Forelimb muscle (tissue), 1 donor: ENCODE measurements around the gene QRICH1. TPM values are rescaled to one million over a fixed set of nuclear protein-coding genes. Genes with fewer than 3 reads are reported as not detected.
A peak's percentile ranks its signal among the peaks of the same experiment; 100 is the strongest.

ENCODE experiments used
- DNase-seq: peaks from one replicate; pipeline ENCODE4 v3.0.0-alpha.2; 2013; ENCODE audit warnings: low read depth
- polyA plus RNA-seq: library from polyadenylated mRNA; unstranded; fragments of 120-200 nt; gene quantifications from one replicate; pipeline ENCODE4 v1.2.1, GENCODE V29; 2013; ENCODE audit not compliant: insufficient read length

Gene QRICH1
- polyA plus RNA-seq, 1 donor = 49.8 TPM

DNA sequence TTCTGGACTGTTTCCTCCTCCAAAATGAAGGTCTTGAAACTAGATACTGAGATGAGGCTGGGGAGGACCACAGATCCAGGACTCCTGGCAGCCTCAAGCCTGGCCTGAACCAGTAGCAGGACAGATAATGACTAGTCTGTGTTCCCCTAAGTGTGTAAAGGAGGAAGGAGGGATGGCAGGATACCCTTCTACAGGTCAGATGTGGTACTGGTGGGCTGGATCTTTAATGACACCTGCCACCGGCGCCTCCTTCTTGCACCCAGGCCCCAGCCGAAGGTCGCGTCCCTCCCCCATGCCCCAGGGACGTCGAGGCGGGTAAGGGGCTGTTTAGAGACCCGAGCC, 26.2 kb upstream of the QRICH1 start:
- DNase-seq = no peak

DNA sequence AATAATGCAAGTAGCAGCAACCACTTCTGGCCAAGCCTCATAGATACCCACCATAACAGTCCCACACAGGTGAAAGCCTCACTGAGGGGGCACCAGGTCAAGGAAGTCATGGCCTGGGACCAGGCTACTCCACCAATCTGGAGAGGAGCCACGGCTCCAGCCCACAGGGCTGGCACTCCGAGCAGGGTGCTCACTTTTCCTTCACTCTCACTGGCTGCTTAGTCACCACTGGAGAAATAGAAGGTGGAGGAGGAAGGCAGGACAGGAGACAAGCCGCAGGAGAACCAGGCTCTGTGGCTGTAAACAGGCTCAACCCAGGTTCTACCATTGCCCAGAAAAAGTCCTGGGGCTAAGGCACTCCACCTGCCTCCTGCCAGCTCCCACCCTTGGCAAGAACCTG, 25.6 kb upstream of the QRICH1 start:
- no peak for DNase-seq

DNA sequence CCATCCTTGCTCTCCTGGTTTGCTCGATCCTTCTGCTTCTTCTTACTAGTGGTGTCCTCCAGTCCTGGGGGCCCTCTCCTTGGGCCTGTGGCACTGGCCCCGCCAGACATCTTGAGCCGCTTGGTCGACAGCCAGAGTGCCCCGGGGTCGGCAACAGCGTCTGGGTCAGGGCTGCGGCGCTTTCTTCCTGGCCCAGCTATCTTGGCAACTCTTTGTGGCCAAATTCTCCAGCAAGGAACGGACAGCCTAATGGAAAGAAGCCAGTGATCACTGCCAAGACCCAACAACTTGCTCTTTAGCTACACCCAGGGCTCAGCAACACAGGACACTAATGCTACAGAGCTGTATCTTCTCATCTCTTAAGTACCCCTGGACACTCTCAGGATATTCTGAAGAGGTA, 25.2 kb upstream of the QRICH1 start:
- DNase-seq = no peak

DNA sequence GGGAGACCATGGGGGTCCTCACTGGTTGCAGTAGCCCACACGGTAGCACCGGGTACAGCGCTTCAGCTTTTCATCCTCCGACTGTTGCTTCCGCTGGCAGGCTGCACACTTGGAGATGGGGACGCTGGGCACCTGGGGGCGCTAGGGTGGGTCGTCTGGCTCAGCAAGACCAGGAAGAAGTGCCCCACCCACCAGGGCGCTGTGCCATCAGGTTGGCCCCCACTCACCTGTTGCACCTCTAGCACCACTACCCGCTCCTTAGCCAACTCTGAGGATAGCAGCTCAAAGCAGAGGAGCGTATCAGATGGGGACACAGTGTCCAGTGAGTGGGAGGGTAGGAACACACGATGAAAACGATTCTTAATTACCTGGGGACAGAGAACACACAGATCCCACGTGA, 18.4 kb upstream of the QRICH1 start:
- no peak for DNase-seq

DNA sequence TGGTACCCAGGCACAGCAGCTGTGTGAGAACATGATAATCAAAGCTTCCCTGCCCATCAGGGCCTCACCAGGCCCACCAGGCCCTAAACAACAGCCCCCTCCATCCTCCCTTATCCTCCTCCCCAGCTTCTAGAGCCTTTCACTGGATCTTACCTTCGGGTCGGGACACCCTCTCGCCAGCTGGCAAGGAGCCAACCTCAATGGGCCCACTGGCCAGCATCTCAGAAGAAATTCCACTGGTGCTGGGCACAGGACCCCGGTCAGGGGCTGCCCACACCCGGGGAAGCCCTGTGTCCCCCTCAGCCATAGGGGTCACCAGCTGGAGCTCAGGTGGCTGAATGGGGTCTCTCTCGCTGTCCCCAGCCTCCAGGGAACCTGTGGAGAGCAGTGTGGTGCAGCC, 17.5 kb upstream of the QRICH1 start:
- no peak for DNase-seq

DNA sequence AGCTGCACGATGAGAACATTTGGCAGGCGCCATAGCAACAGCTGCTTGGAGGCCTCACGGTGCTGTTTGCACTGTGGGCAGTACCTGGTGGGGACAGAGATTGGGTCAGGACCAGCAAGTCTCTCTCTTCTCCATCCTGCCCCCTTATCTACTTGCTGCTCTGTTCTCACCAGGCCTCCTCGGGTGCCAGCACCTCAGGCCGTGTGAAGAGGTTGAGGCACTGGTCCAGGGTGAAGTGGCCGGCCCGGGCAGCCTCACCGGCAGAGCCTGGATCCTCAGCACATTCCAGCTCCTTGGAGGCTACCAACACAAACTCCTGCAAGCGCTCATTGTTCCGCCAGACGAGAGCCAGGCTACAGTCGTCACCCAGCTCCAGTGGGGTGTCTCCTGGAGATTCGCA, 16.9 kb upstream of the QRICH1 start:
- DNase-seq = no peak

DNA sequence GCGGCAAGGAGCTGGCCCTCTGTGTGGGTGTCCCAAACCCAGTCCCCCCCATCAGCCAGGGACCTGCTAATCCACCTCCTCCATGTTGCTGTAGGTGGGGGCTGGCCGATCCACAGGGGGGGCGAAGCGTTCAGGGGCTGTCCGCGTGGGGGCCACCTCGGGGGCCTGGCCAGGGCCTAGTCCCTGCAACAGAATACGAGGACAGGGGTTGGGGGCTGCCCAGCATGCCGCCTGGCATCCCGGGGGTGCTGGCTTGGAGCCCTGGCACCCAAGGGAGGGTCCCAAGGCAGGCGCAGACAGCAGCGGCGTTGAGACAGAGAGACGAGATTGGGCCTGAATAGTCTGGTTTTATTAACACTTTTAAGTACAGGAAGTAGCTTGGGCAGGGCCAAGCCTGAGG, 14.5 kb upstream of the QRICH1 start:
- DNase-seq = no peak

DNA sequence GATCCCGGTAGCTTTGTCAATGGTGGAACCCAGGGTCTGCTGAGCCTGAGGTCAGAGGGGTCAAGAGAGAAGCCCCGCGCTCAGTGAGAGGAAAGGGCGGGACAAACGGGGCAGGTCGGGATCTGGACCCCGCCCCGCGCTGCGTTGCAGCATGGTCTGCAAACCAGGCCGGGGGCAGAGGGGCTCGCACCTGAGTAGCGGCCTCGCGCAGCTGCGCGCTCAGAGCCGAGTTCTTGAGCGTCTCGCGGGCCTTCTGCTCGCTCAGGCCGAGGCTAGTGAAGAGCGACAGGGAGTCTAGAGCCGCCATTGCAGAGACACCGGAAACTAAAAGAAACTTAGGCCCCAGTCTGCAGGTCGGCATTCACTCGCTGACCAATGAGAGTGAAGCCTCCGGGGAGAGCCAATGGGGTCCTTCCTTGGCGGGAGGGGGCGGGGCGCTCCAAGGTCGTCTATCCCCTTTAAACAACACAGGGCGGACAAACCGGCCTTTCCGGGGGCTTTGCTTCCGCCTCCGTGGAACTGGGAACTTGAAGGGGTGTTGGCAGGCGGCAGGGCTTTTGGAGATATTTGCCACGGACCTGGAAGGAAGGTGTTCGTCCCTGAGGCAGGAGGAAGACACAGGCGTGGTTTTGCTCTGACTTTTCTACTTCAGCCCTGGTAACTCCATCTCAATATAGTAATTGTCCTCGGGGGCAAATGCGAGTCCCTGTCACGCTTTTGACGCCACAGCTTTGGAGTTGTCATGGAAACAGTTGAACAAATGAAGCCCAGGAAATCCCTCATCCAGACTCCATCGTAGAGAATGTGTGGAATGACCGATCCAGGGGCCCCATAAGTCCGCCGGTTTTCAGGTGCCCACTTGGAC, 10.8 kb upstream of the QRICH1 start, which contains the start of gene QARS1:
Gene QARS1 (minus strand): TSS at position 331 of the 865 bp plus-strand sequence. CDS start 24 bp downstream, at position 307.
- peak; percentile 78 for DNase-seq

DNA sequence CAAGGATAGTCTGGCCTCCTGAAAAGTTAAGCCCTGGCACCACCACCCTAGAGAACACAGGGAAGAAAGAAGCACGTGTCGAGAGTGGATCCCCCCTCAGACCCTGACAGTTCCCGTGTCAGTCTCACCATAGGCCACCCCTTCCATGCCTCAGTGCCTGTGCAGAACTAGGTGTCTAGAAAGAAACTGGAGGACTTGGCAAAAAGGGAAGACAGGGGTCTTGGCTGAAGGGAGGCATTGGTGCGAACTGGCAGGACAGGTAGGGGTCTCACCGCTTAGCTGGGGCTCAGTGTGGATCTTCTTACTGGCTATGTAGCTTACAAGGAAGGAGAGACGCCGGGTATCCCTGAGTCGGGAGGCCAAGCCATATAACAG, 10.2 kb upstream of the QRICH1 start:
- no peak for DNase-seq

DNA sequence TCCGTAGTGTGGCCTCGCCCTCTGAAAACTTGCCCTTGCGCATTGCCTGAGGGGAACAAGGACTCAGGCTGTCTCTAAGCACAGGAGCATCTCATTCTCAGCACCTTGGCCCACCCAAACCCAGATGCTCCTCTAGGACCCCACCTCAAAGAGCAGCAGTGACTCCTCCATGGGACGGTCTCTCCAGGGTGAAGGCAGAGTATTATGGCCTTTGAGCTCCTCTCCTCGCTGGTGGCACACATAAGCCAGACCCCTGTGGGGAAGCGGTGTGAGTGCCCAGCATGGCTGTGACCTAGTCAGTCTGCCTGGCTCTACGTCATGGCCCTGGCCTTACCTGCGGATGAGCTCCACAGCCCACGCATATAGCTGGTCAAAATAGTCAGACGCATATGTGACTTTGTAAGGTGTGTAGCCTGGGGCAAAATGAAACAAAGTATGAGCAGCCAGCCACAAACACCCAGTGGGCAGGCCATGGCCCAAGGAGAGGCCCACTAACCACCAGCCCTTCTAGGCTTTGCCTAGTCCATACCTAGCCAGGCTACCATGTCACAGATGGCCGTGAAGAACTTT, 6.3 kb upstream of the QRICH1 start:
- DNase-seq = no peak

DNA sequence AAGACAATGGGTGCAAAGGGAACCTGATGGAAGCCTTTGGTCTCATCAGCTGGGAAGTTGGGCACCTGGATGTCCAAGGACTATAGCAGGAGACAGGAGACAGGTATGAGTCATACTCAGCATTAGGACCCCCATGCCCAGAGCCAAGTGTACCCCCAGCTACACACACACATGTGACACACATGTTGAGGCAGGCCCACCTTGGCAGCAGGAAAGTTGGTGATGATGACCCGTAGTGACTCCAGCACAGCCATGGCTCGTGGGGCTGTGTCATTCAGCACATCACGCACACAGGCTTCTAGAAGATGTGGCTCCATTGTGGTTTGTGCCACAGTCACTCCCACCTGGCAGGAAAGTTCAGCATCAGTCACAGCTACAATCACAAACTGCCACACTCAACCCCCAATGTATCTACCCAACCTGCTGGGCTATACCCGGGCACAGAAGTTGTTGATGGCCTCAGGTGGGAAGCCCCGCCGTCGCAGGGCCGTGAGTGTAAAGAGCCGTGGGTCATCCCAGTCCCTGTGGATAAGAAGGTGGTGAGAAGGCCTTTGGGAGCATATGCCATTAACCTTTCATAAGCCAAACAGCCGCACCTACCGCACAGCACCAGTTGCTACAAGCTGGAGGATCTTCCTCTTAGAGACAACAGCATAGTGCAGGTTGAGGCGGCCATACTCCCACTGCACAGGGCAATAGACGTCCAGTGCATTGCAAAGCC, 5.2 kb upstream of the QRICH1 start:
- no peak for DNase-seq

DNA sequence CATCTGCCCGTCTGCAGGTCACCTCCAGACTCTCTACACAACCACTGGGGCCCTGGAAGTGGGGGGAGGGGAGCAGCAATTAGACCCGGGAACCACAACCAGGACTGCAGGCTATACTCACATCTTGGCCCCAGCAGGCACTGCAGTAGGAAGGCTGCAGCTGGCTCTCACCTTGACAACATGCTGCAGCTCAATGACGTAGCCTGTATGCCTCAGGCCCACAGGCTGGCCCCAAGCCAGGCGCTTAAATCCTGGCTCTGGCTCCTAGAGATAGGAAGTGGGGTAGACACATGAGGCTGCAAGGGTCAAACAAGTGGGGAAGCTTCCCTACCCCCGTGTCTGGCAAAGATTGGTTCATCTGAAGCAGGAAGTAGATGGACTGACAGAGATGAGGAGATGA, 4.6 kb upstream of the QRICH1 start:
- DNase-seq = no peak

DNA sequence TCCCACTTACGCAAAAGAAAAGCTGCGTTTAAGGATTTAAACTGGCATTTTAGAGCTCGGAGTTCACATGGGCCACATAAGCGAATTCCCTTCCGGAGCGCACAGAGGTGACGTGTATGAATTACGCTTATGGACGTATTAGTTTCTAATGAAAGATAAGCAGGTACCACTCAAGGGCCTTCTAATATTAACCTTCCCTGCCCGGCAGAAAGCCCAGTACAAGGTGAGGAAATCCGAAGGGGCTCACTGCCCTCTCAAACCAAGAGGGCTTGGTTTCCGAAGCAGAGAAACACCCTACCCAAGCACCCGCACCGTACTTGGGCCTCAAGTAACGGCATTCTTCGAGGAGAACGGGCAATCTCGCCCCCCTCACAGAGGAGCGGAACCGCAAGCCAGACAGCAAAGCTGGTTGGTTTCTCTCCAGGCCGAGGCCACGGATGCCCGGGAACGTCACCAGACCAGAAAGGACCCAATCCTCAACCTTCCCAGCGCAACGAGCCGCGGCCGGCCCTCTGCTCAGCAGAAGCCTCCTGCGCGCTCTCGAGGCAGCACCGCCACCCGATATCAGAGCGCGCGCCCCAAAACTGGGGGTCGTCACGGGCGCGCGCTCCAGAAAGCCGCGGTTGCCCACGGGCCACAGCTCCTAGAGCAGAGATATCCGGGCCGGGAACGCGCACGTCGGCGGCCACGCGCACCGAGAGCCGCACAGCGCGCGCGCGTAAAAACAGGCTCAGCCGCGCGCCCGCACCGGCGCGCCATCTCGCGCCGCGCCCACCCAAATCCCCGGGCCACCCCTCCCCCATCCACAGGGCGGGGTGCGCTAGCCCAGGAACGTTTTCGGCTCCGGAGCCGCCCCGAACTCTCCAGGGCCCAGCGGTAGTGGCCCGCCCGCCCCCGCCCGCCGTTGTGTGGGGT, 676 bp downstream of the QRICH1 start:
- DNase-seq = peak; percentile 19

DNA sequence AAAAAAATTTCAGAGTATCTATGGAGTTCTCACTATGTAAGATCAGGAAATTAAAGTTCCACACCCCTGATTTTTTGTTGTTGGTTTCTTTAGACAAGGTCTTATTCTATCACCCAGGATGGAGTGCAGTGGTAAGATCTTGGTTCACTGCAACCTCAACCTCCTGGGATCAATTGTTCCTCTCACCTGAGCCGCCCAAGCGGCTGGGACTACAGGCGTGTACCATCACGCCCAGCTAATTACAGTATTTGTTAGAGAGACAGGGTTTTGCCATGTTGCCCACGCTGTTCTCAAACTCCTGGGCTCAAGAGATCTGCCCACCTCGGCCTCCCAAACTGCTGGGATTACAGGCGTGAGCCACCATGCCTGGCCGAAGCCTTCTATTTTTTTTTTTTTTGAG, 12.4 kb downstream of the QRICH1 start:
- no peak for DNase-seq

DNA sequence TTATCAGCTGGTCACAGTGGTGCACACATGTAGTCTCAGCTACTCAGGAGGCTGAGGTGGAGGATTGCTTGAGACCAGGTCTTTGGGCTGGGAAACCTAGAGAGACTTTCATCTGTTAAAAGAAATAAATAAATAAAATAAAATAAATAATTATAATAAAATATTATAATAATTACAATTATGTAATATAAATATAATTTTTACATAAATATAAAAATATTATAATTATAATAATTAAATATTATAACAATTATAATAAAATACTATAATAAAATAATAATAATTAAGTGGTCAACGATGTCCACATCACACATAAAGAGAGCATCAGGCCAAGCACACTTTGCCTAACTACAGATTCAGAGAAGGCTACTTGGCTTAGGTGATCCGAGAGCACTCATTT, 14.6 kb downstream of the QRICH1 start:
- no peak for DNase-seq

DNA sequence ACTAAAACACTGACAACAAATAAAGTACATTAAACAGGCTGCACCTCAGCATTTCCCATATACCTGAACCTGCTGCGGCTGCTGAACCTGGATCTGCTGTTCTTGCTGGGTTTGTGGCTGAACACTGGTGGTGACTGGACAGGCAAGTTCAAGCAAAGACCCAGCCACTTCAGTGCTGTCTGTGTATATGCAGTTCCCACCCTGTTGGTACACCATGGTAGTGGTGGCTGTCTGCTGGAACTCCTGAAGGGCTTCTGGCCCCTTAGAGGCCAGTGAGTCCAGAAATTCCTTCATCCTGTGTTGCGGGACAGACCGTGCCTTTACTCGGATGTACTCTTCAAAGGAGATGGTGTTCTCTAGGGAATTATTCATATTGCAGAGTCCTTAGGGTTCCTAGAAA, 17.2 kb downstream of the QRICH1 start:
- no peak for DNase-seq

DNA sequence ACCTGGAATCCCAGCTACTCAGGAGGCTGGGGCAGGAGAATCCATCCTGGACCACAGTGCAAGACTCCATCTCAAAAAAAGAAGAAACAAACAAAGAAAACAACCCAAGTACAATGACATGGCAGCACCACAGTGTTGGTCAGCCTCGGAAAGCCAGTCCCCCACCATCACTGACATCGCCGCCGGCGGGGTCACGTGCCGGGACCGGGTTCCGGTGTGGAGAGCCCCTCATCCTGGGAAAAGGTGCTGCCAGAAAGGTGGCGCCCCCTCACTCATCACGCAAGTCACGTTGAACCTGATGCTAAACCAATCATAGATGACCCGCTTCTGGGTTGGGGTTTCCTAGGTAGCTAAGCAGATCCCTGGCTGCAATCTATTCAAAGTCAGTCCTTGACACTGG, 17.8 kb downstream of the QRICH1 start:
- no peak for DNase-seq

DNA sequence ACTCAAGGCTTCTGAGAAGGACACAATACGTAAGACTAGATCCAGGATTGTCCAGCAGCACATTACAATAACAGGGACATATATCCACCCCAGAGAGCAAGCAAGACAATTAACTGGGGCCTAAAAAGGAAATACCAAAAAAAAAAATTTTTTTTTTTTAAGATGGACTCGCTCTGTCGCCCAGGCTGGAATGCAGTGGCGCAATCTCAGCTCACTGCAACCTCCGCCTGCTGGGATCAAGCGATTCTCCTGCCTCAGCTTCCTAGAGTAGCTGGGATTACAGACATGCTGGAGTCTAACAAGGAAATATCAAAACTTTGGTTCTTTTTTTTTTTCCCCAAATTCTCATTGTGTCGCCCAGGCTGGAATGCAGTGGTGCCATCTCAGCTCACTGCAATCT, 35.9 kb downstream of the QRICH1 start:
- DNase-seq = no peak

DNA sequence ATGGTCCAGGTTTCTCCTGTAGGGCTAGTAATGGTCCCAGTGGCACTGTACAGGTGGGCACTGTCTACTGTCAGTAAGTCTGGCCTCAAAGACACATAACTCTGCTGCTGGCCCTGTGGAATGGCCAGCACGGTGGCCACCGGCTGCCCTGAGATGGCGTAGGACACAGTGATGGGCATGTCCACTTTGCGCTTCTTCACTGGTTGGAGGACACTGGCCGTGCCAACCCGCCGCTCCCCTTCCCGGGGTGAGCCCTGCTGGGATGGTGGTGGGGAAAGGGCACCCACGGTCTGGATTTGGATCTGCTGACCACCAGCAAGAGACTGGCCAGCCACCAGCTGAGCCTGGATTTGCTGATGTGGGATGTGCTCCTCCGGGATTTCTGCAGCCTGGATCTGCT, 36.6 kb downstream of the QRICH1 start:
- DNase-seq = no peak

DNA sequence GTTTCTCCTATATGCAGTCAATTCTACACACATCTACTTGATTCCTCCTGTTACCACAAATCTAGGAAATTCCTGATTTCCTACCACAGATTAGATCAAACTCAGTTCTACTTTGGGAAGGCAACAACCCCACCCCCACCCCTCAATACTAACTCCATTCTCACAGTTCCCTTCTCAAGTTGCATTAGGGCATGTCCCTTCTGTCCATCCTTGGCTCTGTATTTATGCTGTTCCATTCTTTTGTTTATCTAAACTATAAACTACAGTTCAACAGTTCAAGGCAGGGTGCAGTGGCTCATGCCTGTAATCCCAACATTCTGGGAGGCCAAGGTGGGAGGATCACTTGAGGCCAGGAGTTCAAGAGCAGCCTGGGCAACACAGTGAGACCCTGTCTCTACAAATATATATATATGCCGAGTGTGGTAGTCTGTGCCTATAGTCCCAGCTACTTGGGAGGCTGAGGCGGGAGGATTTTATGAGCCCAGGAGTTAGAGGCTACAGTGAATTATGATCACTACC, 39.5 kb downstream of the QRICH1 start:
- no peak for DNase-seq

DNA sequence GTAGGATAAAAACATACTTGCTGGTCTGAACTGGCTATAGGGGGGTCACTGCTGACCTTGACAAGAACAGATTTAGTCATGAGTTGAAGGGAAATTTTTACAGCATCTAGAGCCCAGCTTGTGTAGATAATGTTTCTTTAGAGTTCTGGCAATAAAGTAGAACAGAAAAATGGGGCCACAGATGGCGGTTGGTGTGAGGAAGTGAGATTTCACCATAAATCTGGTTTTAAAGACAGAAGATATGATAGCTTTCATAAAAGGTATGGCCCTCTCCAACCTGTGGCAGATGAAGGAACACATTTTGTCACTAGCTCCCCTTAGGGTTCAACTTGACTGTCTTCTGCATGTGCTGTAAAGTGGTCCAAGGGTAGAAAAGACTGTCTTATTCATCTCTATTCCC, 40.3 kb downstream of the QRICH1 start:
- DNase-seq = no peak

DNA sequence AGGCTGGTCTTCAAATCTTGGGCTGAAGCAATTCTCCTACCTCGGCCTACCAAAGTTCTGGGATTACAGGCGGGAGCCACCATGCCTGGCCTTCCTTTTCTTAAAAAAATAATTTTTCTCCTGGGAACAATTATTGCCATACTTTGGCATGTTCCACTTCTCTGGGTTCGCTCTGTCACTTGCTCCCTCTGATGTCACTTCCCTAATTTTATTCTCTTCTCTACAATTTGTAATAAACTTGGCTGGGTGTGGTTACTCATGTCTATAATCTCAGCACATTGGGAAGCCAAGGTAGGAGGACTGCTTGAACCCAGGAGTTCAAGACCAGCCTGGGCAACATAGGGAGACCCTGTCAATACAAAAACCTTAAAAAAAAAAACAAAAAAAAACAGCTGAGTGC, 58.6 kb downstream of the QRICH1 start:
- DNase-seq = no peak
